Omental fat pad (tissue), 4 donors: ENCODE measurements around the gene F8. TPM values are rescaled to one million over a fixed set of nuclear protein-coding genes. Genes with fewer than 3 reads are reported as not detected.

Experiments
- ATAC-seq: fragments of 150-250 bp; one replicate; pipeline ENCODE4 v1.9.1; 2016; ENCODE audit warnings: mild to moderate bottlenecking, moderate library complexity; ENCODE audit not compliant: low FRiP score
- DNase-seq: peaks from one replicate; pipeline ENCODE4 v3.0.0-alpha.2; 2019; ENCODE audit warnings: low spot score
- total RNA-seq, 4 donors: library from RNA; depleted of rRNA; stranded (reverse); fragments of >200 nt; gene quantifications; one replicate each; pipeline ENCODE4 v1.1.0, GENCODE V29; 2016
- TF ChIP-seq, protein P1 (sequence below), 3 donors: fragments of 450-650 bp; IDR thresholded peaks; one replicate each; pipeline ENCODE4 v1.5.1; 2016 to 2017; ENCODE audit warnings: antibody characterized with exemption in 3 of 3, mild to moderate bottlenecking in 3 of 3, moderate library complexity in 2 of 3

Gene F8
- total RNA-seq, 4 donors from 2014 or later, result 18.2 to 184 (median 26.2) TPM

GRCh38 chrX:155000841-155001240 is 21.7 kb downstream of the F8 start:
- DNase-seq (no peak), ATAC-seq (no peak)
- TF ChIP-seq, protein P1, sequence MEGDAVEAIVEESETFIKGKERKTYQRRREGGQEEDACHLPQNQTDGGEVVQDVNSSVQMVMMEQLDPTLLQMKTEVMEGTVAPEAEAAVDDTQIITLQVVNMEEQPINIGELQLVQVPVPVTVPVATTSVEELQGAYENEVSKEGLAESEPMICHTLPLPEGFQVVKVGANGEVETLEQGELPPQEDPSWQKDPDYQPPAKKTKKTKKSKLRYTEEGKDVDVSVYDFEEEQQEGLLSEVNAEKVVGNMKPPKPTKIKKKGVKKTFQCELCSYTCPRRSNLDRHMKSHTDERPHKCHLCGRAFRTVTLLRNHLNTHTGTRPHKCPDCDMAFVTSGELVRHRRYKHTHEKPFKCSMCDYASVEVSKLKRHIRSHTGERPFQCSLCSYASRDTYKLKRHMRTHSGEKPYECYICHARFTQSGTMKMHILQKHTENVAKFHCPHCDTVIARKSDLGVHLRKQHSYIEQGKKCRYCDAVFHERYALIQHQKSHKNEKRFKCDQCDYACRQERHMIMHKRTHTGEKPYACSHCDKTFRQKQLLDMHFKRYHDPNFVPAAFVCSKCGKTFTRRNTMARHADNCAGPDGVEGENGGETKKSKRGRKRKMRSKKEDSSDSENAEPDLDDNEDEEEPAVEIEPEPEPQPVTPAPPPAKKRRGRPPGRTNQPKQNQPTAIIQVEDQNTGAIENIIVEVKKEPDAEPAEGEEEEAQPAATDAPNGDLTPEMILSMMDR (IDR thresholded peaks at IDR 0.05), result no peak

DNA sequence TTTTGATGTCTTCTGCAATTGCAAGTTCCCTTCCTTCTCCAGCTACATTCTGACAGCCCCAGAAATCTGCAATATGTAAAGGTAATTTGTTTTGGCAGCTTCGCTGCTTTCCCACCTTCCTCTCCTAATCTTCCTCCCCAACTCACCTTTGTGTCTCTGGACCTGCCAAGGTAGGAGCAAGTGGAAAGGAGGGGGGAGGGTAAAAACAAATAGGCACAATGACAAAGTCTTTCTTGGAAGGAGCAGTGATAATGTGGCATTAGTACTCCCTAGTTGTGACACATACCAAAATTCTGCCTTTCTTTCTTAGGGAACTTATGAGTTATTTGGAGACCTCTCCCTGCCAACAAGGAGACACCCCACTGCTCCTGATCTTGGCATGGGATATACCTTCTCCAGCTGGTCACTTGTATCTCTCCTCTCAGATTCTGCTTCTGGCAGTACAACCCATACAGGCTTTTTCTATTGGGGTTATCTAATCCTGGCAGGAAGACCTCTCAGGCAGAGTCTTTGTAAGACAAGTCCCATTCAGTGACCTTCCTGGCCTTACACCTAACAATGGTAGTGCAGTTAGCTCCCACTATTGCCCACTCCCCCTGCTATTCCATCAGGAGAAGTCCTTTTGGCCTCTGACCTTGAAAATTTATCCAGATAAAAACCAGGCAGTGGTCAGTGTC is 24.2 kb downstream of the F8 start:
- ATAC-seq (no peak), DNase-seq (no peak)
- TF ChIP-seq, protein P1 (IDR thresholded peaks at IDR 0.05), result no peak

- ATAC-seq, result no peak
- TF ChIP-seq, protein P1 (IDR thresholded peaks at IDR 0.05), result no peak
- DNase-seq, result no peak
Measured at GRCh38 chrX:154991476-154991875, 31.0 kb downstream of the F8 start.

DNA sequence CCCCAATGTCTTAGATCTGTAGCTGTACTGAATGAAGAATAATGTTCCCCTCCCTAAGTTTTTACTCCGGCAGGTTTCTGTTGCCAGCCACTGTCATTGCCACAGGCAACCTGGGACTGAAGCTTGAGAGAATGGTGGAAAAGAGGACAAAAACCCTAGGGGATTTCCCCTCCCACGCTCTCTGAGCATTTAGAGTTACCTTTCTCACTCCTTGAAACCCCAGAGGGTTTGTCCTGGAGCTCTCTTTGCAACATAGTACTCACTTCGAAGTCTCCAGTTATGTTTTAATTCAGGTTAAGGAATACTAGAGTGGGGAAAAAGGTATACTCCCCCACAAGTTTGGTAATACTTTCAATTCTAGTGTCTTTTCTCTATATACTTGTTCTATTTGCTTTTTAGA is 31.5 kb downstream of the F8 start:
- DNase-seq, result no peak
- TF ChIP-seq, protein P1 (IDR thresholded peaks at IDR 0.05), result no peak
- no peak for ATAC-seq

GRCh38 chrX:154990496-154990895 is 32.0 kb downstream of the F8 start:
- no peak for DNase-seq
- TF ChIP-seq, protein P1 (IDR thresholded peaks at IDR 0.05), result no peak
- ATAC-seq, result no peak

- TF ChIP-seq, protein P1 (IDR thresholded peaks at IDR 0.05), result no peak
- ATAC-seq (no peak), DNase-seq (no peak)
Measured at GRCh38 chrX:154988719-154989118, 33.8 kb downstream of the F8 start.

- ATAC-seq, result no peak
- TF ChIP-seq, protein P1 (IDR thresholded peaks at IDR 0.05), result no peak
- no peak for DNase-seq
Measured at GRCh38 chrX:154987940-154988339, 34.6 kb downstream of the F8 start.
